HG02571 (cell line): ENCODE measurements around the gene BOC.
"Not testable (repeated sequence)": the region's sequence is repeated elsewhere in the genome, so short reads cannot be mapped to it uniquely, and the experiment has no call there.

Experiments
- ATAC-seq: cut with Tn5 transposase; IDR thresholded peaks from one replicate; pipeline ENCODE4 v1.9.1; 2021; ENCODE audit warnings: mild to moderate bottlenecking, moderate library complexity; ENCODE audit not compliant: unreplicated experiment

BOC gene

GRCh38 chr3:113211330-113212149 lies at the start of gene BOC:
Gene BOC (plus strand): TSS chr3:113211557. CDS start chr3:113249803, 38,246 bp downstream.
- ATAC-seq = no peak

- ATAC-seq = no peak
Measured at GRCh38 chr3:113161661-113162060, 49.7 kb upstream of the BOC start.

- no peak for ATAC-seq
Measured at GRCh38 chr3:113163152-113163551, 48.2 kb upstream of the BOC start.

- no peak for ATAC-seq
Measured at GRCh38 chr3:113165841-113166240, 45.5 kb upstream of the BOC start.

- ATAC-seq = no peak
Measured at GRCh38 chr3:113166357-113166718, 45.0 kb upstream of the BOC start.

GRCh38 chr3:113166719-113167492 lies 44.5 kb upstream of the BOC start:
- ATAC-seq = no peak

GRCh38 chr3:113167825-113168801 lies 43.2 kb upstream of the BOC start:
- no peak for ATAC-seq

- ATAC-seq = no peak
Measured at GRCh38 chr3:113169891-113170452, 41.4 kb upstream of the BOC start.

- no peak for ATAC-seq
Measured at GRCh38 chr3:113170771-113171170, 40.6 kb upstream of the BOC start.

- ATAC-seq = not testable (repeated sequence)
Measured at GRCh38 chr3:113171675-113172300, 39.6 kb upstream of the BOC start.

- no peak for ATAC-seq
Measured at GRCh38 chr3:113173102-113173501, 38.3 kb upstream of the BOC start.

- no peak for ATAC-seq
Measured at GRCh38 chr3:113174304-113174703, 37.1 kb upstream of the BOC start.

- ATAC-seq = no peak
Measured at GRCh38 chr3:113174801-113175485, 36.4 kb upstream of the BOC start.

GRCh38 chr3:113177526-113177925 lies 33.8 kb upstream of the BOC start:
- no peak for ATAC-seq

- no peak for ATAC-seq
Measured at GRCh38 chr3:113179235-113179824, 32.0 kb upstream of the BOC start.

- no peak for ATAC-seq
Measured at GRCh38 chr3:113183748-113184661, 27.4 kb upstream of the BOC start.

GRCh38 chr3:113185194-113185835 lies 26.0 kb upstream of the BOC start:
- no peak for ATAC-seq

GRCh38 chr3:113186566-113186965 lies 24.8 kb upstream of the BOC start:
- no peak for ATAC-seq
